Cardiac muscle cell (in vitro differentiated cells and primary cell): ENCODE data around the gene SCUBE1. TPM values are rescaled to one million over a fixed set of nuclear protein-coding genes. Genes with fewer than 3 reads are reported as not detected.

Experiments used
- DNase-seq, 2 donors: peaks; one replicate each; pipeline versions ENCODE4 v3.0.0 to v3.0.0-alpha.2; 2010 to 2017; ENCODE audit warnings: low read depth in 1 of 2, low spot score in 1 of 2
- H3K27ac ChIP-seq: fragments of 200-600 bp; sonication (generic); 2 replicates; pipeline ENCODE4 v1.5.1; 2016
- H3K27me3 ChIP-seq: fragments of 200-600 bp; sonication (generic); 2 replicates; pipeline ENCODE4 v1.6.0; 2016; ENCODE audit warnings: control low read depth
- H3K36me3 ChIP-seq: fragments of 200-600 bp; sonication (generic); 2 replicates; pipeline ENCODE4 v1.5.1; 2016; ENCODE audit warnings: control low read depth
- H3K4me1 ChIP-seq: fragments of 200-600 bp; sonication (generic); 2 replicates; pipeline ENCODE4 v1.8.1; 2017; ENCODE audit warnings: low read depth, mild to moderate bottlenecking, mixed run types
- H3K4me3 ChIP-seq: fragments of 200-600 bp; sonication (generic); 2 replicates; pipeline ENCODE4 v1.5.1; 2016; ENCODE audit warnings: mild to moderate bottlenecking
- H3K9me3 ChIP-seq: fragments of 200-600 bp; sonication (generic); 2 replicates; pipeline ENCODE4 v1.5.1; 2017; ENCODE audit warnings: low read depth, mild to moderate bottlenecking, control low read depth
- polyA plus RNA-seq: library from polyadenylated mRNA; unstranded; fragments of >200 nt; fragmentation: Nextera tagmentation; extraction: Ambion mirVana; gene quantifications from 2 replicates; pipeline ENCODE4 v1.2.1, GENCODE V29; 2016
- total RNA-seq: library from RNA; depleted of rRNA; stranded (reverse); fragments of >200 nt; gene quantifications from 2 replicates; pipeline ENCODE4 v1.2.3, GENCODE V29; 2016
- TF ChIP-seq, protein P1 (sequence below): IDR thresholded peaks from 2 replicates; pipeline ENCODE4 v1.5.1; 2012; ENCODE audit warnings: low read depth, mild to moderate bottlenecking, low read length

SCUBE1 gene
- total and polyA plus RNA-seq, 2 experiments from 2014 or later: 2.1 to 6.9 TPM

GRCh38 chr22:43183496-43184277 lies 159.5 kb downstream of the SCUBE1 start:
- TF ChIP-seq, protein P1, sequence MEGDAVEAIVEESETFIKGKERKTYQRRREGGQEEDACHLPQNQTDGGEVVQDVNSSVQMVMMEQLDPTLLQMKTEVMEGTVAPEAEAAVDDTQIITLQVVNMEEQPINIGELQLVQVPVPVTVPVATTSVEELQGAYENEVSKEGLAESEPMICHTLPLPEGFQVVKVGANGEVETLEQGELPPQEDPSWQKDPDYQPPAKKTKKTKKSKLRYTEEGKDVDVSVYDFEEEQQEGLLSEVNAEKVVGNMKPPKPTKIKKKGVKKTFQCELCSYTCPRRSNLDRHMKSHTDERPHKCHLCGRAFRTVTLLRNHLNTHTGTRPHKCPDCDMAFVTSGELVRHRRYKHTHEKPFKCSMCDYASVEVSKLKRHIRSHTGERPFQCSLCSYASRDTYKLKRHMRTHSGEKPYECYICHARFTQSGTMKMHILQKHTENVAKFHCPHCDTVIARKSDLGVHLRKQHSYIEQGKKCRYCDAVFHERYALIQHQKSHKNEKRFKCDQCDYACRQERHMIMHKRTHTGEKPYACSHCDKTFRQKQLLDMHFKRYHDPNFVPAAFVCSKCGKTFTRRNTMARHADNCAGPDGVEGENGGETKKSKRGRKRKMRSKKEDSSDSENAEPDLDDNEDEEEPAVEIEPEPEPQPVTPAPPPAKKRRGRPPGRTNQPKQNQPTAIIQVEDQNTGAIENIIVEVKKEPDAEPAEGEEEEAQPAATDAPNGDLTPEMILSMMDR: no peak
- Histone ChIP-seq H3K27ac (no peak overlapping the region), H3K27me3 (no peaks in the 10 kb centered on the region), H3K36me3 (peaks cover 6% of the 10 kb centered on the region), H3K4me3 (no peak overlapping the region), H3K4me1 (peaks cover 12% of the 10 kb centered on the region), H3K9me3 (no peaks in the 10 kb centered on the region)
- peak in 1 of 2 donors; percentile 75 for DNase-seq

GRCh38 chr22:43182726-43183125 lies 160.4 kb downstream of the SCUBE1 start:
- Histone ChIP-seq H3K9me3 (no peaks in the 10 kb centered on the region), H3K4me3 (no peak overlapping the region), H3K27me3 (no peaks in the 10 kb centered on the region), H3K4me1 (peaks cover 8% of the 10 kb centered on the region), H3K27ac (no peak overlapping the region), H3K36me3 (peaks cover 6% of the 10 kb centered on the region)
- no peak for DNase-seq
- TF ChIP-seq, protein P1: no peak

DNA sequence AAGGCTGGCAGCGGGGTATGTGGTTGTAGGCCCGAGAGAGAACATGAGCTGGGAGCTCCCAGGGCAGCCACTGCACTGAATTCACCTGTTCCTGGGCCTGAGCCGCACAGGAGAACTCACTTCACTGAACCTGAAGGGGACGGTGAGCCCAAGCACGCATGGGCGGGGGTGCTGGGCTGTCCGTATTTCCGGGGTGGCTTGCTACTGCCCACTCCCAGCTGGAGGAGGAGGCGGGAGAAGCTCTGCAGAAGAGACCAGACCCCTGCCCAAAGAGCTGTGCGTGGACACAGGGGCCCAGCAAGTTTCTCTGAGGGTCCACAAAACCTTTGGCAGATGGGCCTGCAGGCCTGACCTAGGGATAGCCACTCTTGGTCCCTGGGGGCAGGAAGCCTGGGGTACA lies 161.1 kb downstream of the SCUBE1 start:
- no peaks in the 10 kb centered on the region for H3K9me3 ChIP-seq
- TF ChIP-seq, protein P1: no peak
- H3K27ac ChIP-seq: no peak overlapping the region
- no peak overlapping the region for H3K4me3 ChIP-seq
- H3K36me3 ChIP-seq: peaks cover 6% of the 10 kb centered on the region
- DNase-seq: no peak
- no peaks in the 10 kb centered on the region for H3K27me3 ChIP-seq
- peaks cover 7% of the 10 kb centered on the region for H3K4me1 ChIP-seq

DNA sequence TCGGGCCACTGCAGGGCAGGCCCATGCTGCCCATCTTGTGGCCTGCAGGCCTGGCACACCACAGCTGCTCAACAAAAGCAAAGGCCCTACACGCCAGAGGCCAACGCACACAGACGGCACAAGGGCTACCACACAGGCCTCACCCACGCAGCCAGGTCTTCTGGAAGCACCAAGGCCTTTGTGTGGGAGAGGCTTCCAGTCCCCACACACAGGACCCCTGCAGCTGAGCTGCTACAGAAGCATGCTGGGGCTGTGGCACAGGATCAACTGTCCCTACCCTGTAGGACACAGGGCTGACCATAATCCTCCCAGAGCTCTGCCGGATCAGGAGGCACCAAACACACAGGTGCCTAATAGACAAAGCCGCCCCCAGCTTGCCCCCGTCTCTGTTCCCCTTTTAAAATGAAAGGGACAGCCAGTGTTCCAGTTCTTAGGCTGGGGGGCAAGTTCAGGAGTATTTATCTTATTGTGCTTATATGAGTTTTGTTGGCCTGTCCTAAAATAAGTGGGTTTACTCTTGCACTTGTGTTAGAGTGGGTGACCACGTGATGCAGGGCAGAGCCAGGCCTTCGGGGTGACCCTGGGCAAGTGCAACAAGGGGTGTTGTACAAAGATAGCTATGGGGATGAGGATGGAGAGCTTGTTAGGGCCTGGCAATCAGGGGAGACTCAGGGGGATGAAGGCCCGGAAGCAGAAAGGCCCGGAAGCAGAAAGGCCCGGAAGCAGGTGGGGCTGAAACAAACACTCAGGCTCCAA lies 161.7 kb downstream of the SCUBE1 start:
- Histone ChIP-seq H3K27ac (no peak overlapping the region), H3K9me3 (no peaks in the 10 kb centered on the region), H3K27me3 (no peaks in the 10 kb centered on the region), H3K36me3 (peaks cover 6% of the 10 kb centered on the region), H3K4me3 (no peak overlapping the region), H3K4me1 (peaks cover 7% of the 10 kb centered on the region)
- no peak for DNase-seq
- TF ChIP-seq, protein P1: no peak

GRCh38 chr22:43180670-43181069 lies 162.5 kb downstream of the SCUBE1 start:
- no peak for DNase-seq
- Histone ChIP-seq H3K9me3 (no peaks in the 10 kb centered on the region), H3K27me3 (no peaks in the 10 kb centered on the region), H3K36me3 (peaks cover 6% of the 10 kb centered on the region), H3K27ac (no peak overlapping the region), H3K4me1 (no peaks in the 10 kb centered on the region), H3K4me3 (no peak overlapping the region)
- TF ChIP-seq, protein P1: no peak
